HepG2 (cell line): ENCODE data around the gene LATS2. TPM values are rescaled to one million over a fixed set of nuclear protein-coding genes. Genes with fewer than 3 reads are reported as not detected.

Experiments used
- AGO1 ChIP-seq: fragments of 200-400 bp; formaldehyde crosslinking; IDR thresholded peaks from 2 replicates; pipeline ENCODE4 v1.6.1; 2017; ENCODE audit warnings: mild to moderate bottlenecking, low read depth, low read length, moderate library complexity; ENCODE audit not compliant: poor library complexity, severe bottlenecking
- FOSL1 ChIP-seq: sonication (generic); formaldehyde crosslinking; IDR thresholded peaks from 2 replicates; pipeline ENCODE4 v1.9.0; 2021; ENCODE audit warnings: missing genetic modification reagents, borderline replicate concordance
- FOSL2 ChIP-seq: sonication (generic); formaldehyde crosslinking; IDR thresholded peaks from 2 replicates; pipeline ENCODE4 v1.4.0; 2020; ENCODE audit warnings: missing genetic modification reagents
- IKZF1 ChIP-seq: fragments of 450-650 bp; IDR thresholded peaks from 2 replicates; pipeline ENCODE4 v1.7.1; 2016
- IKZF4 ChIP-seq: sonication (generic); formaldehyde crosslinking; IDR thresholded peaks from 2 replicates; pipeline ENCODE4 v1.5.1; 2020; ENCODE audit warnings: borderline replicate concordance, mild to moderate bottlenecking, low read depth, missing genetic modification reagents; ENCODE audit errors: not compliant biosample characterization
- NFE2L1 ChIP-seq: sonication (generic); formaldehyde crosslinking; IDR thresholded peaks from 2 replicates; pipeline ENCODE4 v1.4.0; 2020; ENCODE audit warnings: missing genetic modification reagents, mild to moderate bottlenecking, borderline replicate concordance
- SIN3B ChIP-seq: fragments of 150-350 bp; IDR thresholded peaks from 2 replicates; pipeline ENCODE4 v1.6.1; 2014; ENCODE audit warnings: low read length
- SRSF4 ChIP-seq: fragments of 200-400 bp; formaldehyde crosslinking; IDR thresholded peaks from one replicate; pipeline ENCODE4 v1.6.1; 2018; ENCODE audit warnings: mild to moderate bottlenecking, low read depth, low read length, moderate library complexity; ENCODE audit not compliant: poor library complexity, severe bottlenecking
- ZBTB42 ChIP-seq: sonication (generic); formaldehyde crosslinking; IDR thresholded peaks from 2 replicates; pipeline ENCODE4 v1.5.0; 2020; ENCODE audit warnings: mild to moderate bottlenecking, missing genetic modification reagents
- ZMAT3 ChIP-seq: sonication (generic); formaldehyde crosslinking; conservative IDR thresholded peaks from 2 replicates; pipeline ENCODE4 v1.7.0; 2021; ENCODE audit warnings: missing genetic modification reagents
- ZNF205 ChIP-seq: IDR thresholded peaks from 2 replicates; pipeline ENCODE4 v1.6.1; 2018; ENCODE audit warnings: missing biosample characterization, missing genetic modification reagents
- ZNF468 ChIP-seq: sonication (generic); formaldehyde crosslinking; IDR thresholded peaks from 2 replicates; pipeline ENCODE4 v1.8.0; 2022; ENCODE audit warnings: mild to moderate bottlenecking, moderate library complexity, missing genetic modification reagents
- ZNF557 ChIP-seq: sonication (generic); formaldehyde crosslinking; IDR thresholded peaks from 2 replicates; pipeline ENCODE4 v1.4.0; 2020; ENCODE audit warnings: missing genetic modification reagents
- ZNF75D ChIP-seq: sonication (generic); formaldehyde crosslinking; IDR thresholded peaks from 2 replicates; pipeline ENCODE4 v1.8.1; 2023; ENCODE audit warnings: missing genetic modification reagents, mild to moderate bottlenecking, borderline replicate concordance
- ZNF768 ChIP-seq: sonication (generic); formaldehyde crosslinking; IDR thresholded peaks from 2 replicates; pipeline ENCODE4 v1.4.0; 2020; ENCODE audit warnings: missing genetic modification reagents
- polyA plus RNA-seq, 8 experiments: library from polyadenylated mRNA; depleted of rRNA in 3 of 8; stranded (reverse) in 7 of 8; unstranded in 1 of 8; fragments of >200 nt; fragmentation: Illumina TruSeq in 4 of 8; extraction: Trizol in 4 of 8; gene quantifications; 2 replicates each; pipeline versions ENCODE4 v1.2.1 to v1.2.3, GENCODE V29; 2011 to 2016; ENCODE audit warnings: low read depth in 4 of 8, missing spikeins in 1 of 8, mixed read lengths in 1 of 8; ENCODE audit not compliant: insufficient read depth in 1 of 8
- total RNA-seq, 5 experiments: library from RNA; depleted of rRNA; stranded (reverse); fragments of >200 nt; fragmentation: Illumina TruSeq; extraction: Trizol; gene quantifications; 2 replicates each; pipeline ENCODE4 v1.2.3, GENCODE V29; 2016; ENCODE audit warnings: low read depth in 1 of 5
- TF ChIP-seq, protein P1 (sequence below): sonication (generic); formaldehyde crosslinking; IDR thresholded peaks from 2 replicates; pipeline ENCODE4 v1.4.0; 2020; ENCODE audit warnings: missing genetic modification reagents, borderline replicate concordance
- TF ChIP-seq, protein P2 (sequence below): sonication (generic); formaldehyde crosslinking; IDR thresholded peaks from 2 replicates; pipeline ENCODE4 v1.9.0; 2021; ENCODE audit warnings: missing genetic modification reagents, mild to moderate bottlenecking, borderline replicate concordance
- TF ChIP-seq, protein P3 (sequence below): sonication (generic); formaldehyde crosslinking; IDR thresholded peaks from 2 replicates; pipeline ENCODE4 v1.5.1; 2020; ENCODE audit warnings: missing genetic modification reagents, mild to moderate bottlenecking, borderline replicate concordance
- TF ChIP-seq, protein P4 (sequence below): sonication (generic); formaldehyde crosslinking; IDR thresholded peaks from 2 replicates; pipeline ENCODE4 v1.4.0; 2020; ENCODE audit warnings: mild to moderate bottlenecking, missing genetic modification reagents
- TF ChIP-seq, protein P5 (sequence below): sonication (generic); formaldehyde crosslinking; IDR thresholded peaks from 2 replicates; pipeline ENCODE4 v1.4.0; 2020; ENCODE audit warnings: missing genetic modification reagents, borderline replicate concordance

Gene LATS2
- total and polyA plus RNA-seq, 2 of the 13 experiments (the other 11 are each of a cell fraction or from before 2014, with no cell fraction given): 7.3 to 8.5 TPM

DNA sequence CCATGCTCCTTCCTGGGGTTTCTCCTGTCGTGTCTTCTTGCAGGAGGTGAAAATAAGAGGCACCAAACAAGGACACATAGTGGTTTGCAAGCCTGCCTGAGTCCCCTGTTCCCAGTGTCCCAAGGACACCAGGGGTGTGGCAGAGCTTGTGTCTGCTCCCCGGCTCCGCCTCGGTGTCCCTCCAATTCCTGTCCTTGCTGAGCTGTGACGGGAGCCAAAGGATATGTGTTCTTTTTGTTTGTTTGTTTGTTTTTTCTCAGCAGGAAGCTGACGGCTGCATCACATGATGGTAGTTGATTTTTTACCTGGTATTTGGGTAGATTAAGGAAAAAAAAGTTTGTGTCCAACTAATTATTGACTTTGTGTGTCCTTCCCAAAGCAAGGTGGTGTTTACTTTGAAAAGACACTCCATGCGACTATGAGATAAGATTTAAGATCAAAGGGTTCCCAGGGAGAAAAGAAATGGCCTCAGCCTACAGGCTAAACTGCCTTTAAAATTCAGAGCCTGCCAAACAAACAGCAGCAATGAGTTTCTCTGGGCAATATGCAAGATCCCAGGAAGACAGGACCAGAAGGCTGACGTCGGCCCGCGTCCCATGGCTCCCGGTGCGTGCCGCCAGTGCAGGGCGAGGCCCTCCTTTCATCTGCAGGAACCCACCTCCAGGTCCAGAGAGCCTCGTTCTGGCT is 108.0 kb downstream of the LATS2 start (continued):
- TF ChIP-seq, protein P1, sequence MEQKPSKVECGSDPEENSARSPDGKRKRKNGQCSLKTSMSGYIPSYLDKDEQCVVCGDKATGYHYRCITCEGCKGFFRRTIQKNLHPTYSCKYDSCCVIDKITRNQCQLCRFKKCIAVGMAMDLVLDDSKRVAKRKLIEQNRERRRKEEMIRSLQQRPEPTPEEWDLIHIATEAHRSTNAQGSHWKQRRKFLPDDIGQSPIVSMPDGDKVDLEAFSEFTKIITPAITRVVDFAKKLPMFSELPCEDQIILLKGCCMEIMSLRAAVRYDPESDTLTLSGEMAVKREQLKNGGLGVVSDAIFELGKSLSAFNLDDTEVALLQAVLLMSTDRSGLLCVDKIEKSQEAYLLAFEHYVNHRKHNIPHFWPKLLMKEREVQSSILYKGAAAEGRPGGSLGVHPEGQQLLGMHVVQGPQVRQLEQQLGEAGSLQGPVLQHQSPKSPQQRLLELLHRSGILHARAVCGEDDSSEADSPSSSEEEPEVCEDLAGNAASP (CRISPR knock-in tag): peak; percentile 67; the same call in 1 of the 2 replicates
- TF ChIP-seq ZNF468 (CRISPR knock-in tag) (no peak), ZNF75D (CRISPR knock-in tag) (no peak), ZBTB42 (CRISPR knock-in tag) (no peak), ZMAT3 (CRISPR knock-in tag) (no peak), SRSF4 (no peak), ZNF768 (CRISPR knock-in tag) (peak; percentile 71; the same call in 1 of the 2 replicates), NFE2L1 (CRISPR knock-in tag) (no peak), FOSL1 (CRISPR knock-in tag) (no peak), FOSL2 (CRISPR knock-in tag) (peak; percentile 43), IKZF1 (no peak), IKZF4 (CRISPR knock-in tag) (no peak), ZNF205 (CRISPR knock-in tag) (no peak), SIN3B (no peak), AGO1 (no peak), ZNF557 (0 out of 2 replicates have a peak, but pooled peaks have one; percentile 81)
- TF ChIP-seq, protein P2, sequence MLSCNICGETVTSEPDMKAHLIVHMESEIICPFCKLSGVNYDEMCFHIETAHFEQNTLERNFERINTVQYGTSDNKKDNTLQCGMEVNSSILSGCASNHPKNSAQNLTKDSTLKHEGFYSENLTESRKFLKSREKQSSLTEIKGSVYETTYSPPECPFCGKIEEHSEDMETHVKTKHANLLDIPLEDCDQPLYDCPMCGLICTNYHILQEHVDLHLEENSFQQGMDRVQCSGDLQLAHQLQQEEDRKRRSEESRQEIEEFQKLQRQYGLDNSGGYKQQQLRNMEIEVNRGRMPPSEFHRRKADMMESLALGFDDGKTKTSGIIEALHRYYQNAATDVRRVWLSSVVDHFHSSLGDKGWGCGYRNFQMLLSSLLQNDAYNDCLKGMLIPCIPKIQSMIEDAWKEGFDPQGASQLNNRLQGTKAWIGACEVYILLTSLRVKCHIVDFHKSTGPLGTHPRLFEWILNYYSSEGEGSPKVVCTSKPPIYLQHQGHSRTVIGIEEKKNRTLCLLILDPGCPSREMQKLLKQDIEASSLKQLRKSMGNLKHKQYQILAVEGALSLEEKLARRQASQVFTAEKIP (CRISPR knock-in tag): no peak
- TF ChIP-seq, protein P3, sequence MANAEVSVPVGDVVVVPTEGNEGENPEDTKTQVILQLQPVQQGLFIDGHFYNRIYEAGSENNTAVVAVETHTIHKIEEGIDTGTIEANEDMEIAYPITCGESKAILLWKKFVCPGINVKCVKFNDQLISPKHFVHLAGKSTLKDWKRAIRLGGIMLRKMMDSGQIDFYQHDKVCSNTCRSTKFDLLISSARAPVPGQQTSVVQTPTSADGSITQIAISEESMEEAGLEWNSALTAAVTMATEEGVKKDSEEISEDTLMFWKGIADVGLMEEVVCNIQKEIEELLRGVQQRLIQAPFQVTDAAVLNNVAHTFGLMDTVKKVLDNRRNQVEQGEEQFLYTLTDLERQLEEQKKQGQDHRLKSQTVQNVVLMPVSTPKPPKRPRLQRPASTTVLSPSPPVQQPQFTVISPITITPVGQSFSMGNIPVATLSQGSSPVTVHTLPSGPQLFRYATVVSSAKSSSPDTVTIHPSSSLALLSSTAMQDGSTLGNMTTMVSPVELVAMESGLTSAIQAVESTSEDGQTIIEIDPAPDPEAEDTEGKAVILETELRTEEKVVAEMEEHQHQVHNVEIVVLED (CRISPR knock-in tag): peak; percentile 48; the same call in 1 of the 2 replicates
- TF ChIP-seq, protein P4, sequence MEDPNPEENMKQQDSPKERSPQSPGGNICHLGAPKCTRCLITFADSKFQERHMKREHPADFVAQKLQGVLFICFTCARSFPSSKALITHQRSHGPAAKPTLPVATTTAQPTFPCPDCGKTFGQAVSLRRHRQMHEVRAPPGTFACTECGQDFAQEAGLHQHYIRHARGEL (CRISPR knock-in tag): no peak
- TF ChIP-seq, protein P5, sequence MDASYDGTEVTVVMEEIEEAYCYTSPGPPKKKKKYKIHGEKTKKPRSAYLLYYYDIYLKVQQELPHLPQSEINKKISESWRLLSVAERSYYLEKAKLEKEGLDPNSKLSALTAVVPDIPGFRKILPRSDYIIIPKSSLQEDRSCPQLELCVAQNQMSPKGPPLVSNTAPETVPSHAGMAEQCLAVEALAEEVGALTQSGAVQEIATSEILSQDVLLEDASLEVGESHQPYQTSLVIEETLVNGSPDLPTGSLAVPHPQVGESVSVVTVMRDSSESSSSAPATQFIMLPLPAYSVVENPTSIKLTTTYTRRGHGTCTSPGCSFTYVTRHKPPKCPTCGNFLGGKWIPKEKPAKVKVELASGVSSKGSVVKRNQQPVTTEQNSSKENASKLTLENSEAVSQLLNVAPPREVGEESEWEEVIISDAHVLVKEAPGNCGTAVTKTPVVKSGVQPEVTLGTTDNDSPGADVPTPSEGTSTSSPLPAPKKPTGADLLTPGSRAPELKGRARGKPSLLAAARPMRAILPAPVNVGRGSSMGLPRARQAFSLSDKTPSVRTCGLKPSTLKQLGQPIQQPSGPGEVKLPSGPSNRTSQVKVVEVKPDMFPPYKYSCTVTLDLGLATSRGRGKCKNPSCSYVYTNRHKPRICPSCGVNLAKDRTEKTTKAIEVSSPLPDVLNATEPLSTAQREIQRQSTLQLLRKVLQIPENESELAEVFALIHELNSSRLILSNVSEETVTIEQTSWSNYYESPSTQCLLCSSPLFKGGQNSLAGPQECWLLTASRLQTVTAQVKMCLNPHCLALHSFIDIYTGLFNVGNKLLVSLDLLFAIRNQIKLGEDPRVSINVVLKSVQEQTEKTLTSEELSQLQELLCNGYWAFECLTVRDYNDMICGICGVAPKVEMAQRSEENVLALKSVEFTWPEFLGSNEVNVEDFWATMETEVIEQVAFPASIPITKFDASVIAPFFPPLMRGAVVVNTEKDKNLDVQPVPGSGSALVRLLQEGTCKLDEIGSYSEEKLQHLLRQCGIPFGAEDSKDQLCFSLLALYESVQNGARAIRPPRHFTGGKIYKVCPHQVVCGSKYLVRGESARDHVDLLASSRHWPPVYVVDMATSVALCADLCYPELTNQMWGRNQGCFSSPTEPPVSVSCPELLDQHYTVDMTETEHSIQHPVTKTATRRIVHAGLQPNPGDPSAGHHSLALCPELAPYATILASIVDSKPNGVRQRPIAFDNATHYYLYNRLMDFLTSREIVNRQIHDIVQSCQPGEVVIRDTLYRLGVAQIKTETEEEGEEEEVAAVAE (CRISPR knock-in tag): peak; percentile 37; the same call in 1 of the 2 replicates
